SU-DHL-6 (cell line): ENCODE data around the gene PRDM16.

Experiments
- CTCF ChIP-seq: fragments of 200-600 bp; sonication (generic); IDR thresholded peaks from one replicate; pipeline ENCODE4 v1.5.1; 2017; ENCODE audit warnings: antibody characterized with exemption, mild to moderate bottlenecking, low read length, moderate library complexity; ENCODE audit not compliant: insufficient read depth, poor library complexity, severe bottlenecking
- EZH2phosphoT487 ChIP-seq: fragments of 200-600 bp; sonication (generic), shearing (Covaris generic); conservative IDR thresholded peaks from 2 replicates; pipeline ENCODE4 v1.6.1; 2018; ENCODE audit warnings: mild to moderate bottlenecking, antibody characterized with exemption, low read length, moderate library complexity, mixed read lengths

DNA sequence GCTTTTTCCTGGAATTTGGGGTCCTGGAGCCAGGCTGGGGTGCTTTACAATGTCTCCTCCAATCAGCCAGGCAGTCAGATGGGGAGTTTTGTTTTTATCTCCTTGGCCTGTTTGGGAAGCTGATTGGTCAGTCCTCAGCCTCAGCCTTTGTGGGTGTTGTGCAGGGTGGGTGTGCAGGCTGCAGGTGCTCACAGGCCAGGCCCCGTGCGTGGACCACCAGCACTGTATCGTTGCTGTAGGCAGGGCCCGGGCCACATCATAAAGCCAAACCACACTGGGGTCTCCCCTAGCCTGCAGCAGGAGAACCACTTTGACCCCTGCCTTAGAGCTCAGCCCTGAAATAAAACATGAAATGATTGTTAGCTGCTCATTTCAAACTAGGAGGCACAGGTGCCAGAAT lies 8.6 kb downstream of the PRDM16 start:
- TF ChIP-seq CTCF (no peak), EZH2phosphoT487 (no peak)
